ENCODE measurements around the gene HERC2.

DNA sequence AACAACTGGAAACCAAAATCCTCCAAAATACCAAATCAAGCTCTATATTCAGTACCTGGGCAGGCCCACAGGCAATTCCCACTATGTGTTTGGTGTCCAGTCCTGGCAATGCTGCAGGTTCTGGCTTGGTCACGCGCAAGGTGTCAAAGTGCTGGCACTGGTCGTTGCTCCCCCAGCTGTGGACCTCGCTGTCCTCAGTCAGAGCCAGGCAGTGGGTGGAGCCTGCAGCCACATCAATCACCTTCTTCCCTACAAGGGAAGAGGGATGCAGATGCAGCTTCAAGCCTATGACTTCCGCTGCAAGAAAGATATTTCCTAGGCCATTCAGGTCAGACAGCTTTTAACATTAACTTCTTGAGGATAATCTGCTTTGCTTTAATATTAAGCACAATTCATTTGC, 61.3 kb downstream of the HERC2 start:
- no peak for TF ChIP-seq SUZ12 (IDR thresholded peaks at IDR 0.05; ENCODE audit: extremely low read depth, insufficient read depth, insufficient read length)
- no peak for TF ChIP-seq YY1 (IDR thresholded peaks at IDR 0.05; ENCODE audit: insufficient read depth, insufficient read length)
- TF ChIP-seq ZNF274 (IDR thresholded peaks at IDR 0.05; ENCODE audit: low read depth, low read length), result no peak
